ENCODE results near the gene DNM3.

DNM3 gene

DNA sequence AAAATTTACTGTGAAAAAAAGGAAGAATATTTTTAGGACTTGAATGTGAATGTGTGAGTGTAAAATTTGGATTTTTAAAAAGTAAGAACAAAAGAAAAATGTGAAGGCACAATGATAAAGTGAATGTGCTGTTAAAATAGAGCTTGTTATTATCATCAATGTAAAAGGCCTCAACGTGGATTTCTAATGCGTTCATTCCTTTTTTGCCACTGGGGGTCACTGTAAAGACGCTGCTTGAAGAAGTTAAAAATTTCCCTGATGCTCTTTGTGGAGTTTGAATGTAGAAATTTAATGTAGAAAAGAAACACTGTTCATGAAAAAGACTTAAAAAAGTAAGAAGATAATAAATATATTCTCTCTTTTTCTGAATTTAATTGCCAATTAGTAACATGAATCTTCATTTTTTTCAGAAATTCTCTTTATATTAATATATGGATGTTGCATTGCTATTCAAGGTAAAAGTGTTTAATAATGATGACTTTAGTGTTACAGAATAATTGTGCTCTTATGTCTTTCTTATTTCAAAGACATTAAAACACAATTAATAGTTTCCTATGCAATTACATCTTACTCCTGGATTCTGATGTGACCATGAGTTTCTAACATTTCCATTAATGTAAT lies 161.5 kb downstream of the DNM3 start:
- no peak overlapping the region for H3K27ac ChIP-seq (ENCODE audit: extremely low read depth, low read depth, low read length)
- no peaks in the 10 kb centered on the region for H3K4me1 ChIP-seq (ENCODE audit: control insufficient read depth, insufficient read depth, low read length)
- H3K36me3 ChIP-seq (ENCODE audit: control insufficient read depth in 2 of 2, insufficient read depth in 1 of 2, low read length in 2 of 2): no peaks in the 10 kb centered on the region
- CTCF ChIA-PET: interaction anchor here (0.6 to 3.0 kb wide), 46 partner anchors 11 to 1417 kb away, joined by 3 to 31 read pairs (median 4); partner anchors contain the start of genes C1orf105, DNM3, METTL13 and PIGC
- POLR2A ChIA-PET: no interaction called here
- no peak for TF ChIP-seq ZNF394 (tag by site-specific recombination; IDR thresholded peaks at IDR 0.05; ENCODE audit: borderline replicate concordance)
- TF ChIP-seq ZNF654 (tag by site-specific recombination; IDR thresholded peaks at IDR 0.05; ENCODE audit: low read depth): peak; percentile 72
- no peak for TF ChIP-seq ZNF221 (tag by site-specific recombination; IDR thresholded peaks at IDR 0.05; ENCODE audit: borderline replicate concordance)
- TF ChIP-seq PRDM1 (tag by site-specific recombination; IDR thresholded peaks at IDR 0.05): peak; percentile 59
- peak; percentile 20; the same call in 1 of the 2 replicates for TF ChIP-seq ZNF660 (tag by site-specific recombination; IDR thresholded peaks at IDR 0.05)
- no peak overlapping the region for H3K4me3 ChIP-seq (ENCODE audit: low read depth, low read length)
- no peaks in the 10 kb centered on the region for H3K9me3 ChIP-seq (ENCODE audit: control insufficient read depth, insufficient read depth, low read depth, low read length)

DNA sequence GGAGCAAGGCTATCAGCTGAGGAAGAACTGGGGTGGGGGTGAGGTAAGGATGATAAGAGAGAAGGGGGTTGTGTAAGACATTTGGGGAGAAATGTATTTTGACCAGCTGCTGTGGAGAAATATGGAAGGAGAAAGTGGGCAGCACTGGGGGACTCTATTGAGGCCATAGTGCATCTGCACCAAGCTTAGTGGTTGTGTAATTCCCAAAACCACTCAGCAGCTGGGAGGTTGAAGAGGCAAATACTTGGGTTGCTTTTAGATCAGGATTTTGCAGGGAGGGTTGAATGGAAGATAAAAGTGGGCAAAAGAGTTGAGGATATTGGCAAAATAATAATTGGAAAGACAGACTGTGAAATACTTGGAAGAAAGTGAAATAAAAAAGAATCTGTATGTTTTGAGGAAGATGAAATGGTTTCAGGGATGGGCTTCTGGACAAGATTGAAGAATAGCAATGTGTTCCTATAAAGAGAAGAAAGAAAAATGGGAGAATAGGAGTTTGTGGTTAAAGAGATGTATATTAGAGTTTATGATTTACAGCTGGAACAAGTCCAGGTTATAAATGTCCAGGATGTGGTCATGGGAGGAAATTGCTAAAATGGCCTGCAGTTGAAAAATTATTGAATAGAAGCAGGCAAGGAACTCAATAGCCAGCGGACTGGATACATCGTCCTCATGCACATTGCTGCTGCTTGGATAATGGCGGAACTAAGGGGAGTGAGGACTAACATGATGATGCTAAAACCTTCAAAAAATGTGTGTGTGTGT lies 162.7 kb downstream of the DNM3 start:
- Histone ChIP-seq H3K9me3 (ENCODE audit: control insufficient read depth, insufficient read depth, low read depth, low read length) (no peaks in the 10 kb centered on the region), H3K4me3 (ENCODE audit: low read depth, low read length) (no peak overlapping the region), H3K27ac (ENCODE audit: extremely low read depth, low read depth, low read length) (no peak overlapping the region), H3K36me3 (ENCODE audit: control insufficient read depth in 2 of 2, insufficient read depth in 1 of 2, low read length in 2 of 2) (no peaks in the 10 kb centered on the region), H3K4me1 (ENCODE audit: control insufficient read depth, insufficient read depth, low read length) (no peaks in the 10 kb centered on the region)
- ChIA-PET CTCF (interaction anchor here (0.6 to 3.0 kb wide), 13 partner anchors 11 to 711 kb away, joined by 3 to 31 read pairs (median 5); no protein-coding TSS in a partner anchor), POLR2A (no interaction called here)
- TF ChIP-seq HOXA7 (CRISPR knock-in tag; IDR thresholded peaks at IDR 0.05; ENCODE audit: borderline replicate concordance): no peak
- TF ChIP-seq SALL2 (tag by site-specific recombination; IDR thresholded peaks at IDR 0.05; ENCODE audit: borderline replicate concordance): no peak
- TF ChIP-seq, protein P1, sequence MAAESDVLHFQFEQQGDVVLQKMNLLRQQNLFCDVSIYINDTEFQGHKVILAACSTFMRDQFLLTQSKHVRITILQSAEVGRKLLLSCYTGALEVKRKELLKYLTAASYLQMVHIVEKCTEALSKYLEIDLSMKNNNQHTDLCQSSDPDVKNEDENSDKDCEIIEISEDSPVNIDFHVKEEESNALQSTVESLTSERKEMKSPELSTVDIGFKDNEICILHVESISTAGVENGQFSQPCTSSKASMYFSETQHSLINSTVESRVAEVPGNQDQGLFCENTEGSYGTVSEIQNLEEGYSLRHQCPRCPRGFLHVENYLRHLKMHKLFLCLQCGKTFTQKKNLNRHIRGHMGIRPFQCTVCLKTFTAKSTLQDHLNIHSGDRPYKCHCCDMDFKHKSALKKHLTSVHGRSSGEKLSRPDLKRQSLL (tag by site-specific recombination; IDR thresholded peaks at IDR 0.05): no peak
- TF ChIP-seq MYNN (tag by site-specific recombination; IDR thresholded peaks at IDR 0.05; ENCODE audit: borderline replicate concordance): no peak
- no peak for TF ChIP-seq TRIM28 (IDR thresholded peaks at IDR 0.05; ENCODE audit: borderline replicate concordance, low read length)
- TF ChIP-seq ZNF341 (tag by site-specific recombination; IDR thresholded peaks at IDR 0.05; ENCODE audit: low read depth): no peak

DNA sequence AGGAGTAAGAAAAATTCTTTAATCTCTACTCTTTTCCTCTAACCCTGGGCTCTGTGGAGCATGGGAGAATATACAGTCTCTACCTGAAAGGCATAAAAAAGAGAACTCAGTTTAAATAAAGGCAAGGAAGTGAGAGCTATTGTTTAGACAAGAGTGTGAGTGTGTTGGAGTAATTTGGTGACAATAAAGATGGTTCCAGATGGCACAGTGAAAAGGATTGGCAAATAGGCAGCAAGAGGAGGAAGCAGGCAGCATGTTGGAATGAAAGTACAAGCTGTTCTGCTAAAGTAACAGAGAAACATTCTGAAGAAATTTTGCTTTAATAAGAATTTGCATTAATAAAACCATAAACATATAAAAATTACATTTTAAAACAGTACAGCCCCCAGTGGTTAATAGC lies 163.4 kb downstream of the DNM3 start:
- no peak for TF ChIP-seq ZNF169 (tag by site-specific recombination; IDR thresholded peaks at IDR 0.05)
- no peak for TF ChIP-seq ZNF76 (tag by site-specific recombination; IDR thresholded peaks at IDR 0.05; ENCODE audit: borderline replicate concordance, low read depth)
- TF ChIP-seq MZF1 (tag by site-specific recombination; IDR thresholded peaks at IDR 0.05; ENCODE audit: borderline replicate concordance): no peak
- TF ChIP-seq OVOL3 (tag by site-specific recombination; IDR thresholded peaks at IDR 0.05): no peak
- no peak for TF ChIP-seq YY2 (tag by site-specific recombination; IDR thresholded peaks at IDR 0.05)
- no peak for TF ChIP-seq TCF7L2 (IDR thresholded peaks at IDR 0.05; ENCODE audit: borderline replicate concordance, low read depth, low read length)
- TF ChIP-seq KLF9 (tag by site-specific recombination; IDR thresholded peaks at IDR 0.05; ENCODE audit: low read depth): no peak
- TF ChIP-seq, protein P2, sequence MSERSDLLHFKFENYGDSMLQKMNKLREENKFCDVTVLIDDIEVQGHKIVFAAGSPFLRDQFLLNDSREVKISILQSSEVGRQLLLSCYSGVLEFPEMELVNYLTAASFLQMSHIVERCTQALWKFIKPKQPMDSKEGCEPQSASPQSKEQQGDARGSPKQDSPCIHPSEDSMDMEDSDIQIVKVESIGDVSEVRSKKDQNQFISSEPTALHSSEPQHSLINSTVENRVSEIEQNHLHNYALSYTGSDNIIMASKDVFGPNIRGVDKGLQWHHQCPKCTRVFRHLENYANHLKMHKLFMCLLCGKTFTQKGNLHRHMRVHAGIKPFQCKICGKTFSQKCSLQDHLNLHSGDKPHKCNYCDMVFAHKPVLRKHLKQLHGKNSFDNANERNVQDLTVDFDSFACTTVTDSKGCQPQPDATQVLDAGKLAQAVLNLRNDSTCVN (tag by site-specific recombination; optimal IDR thresholded peaks at IDR 0.05): no peak
- no peak for TF ChIP-seq ZSCAN16 (tag by site-specific recombination; IDR thresholded peaks at IDR 0.05)
- no peak overlapping the region for H3K4me3 ChIP-seq (ENCODE audit: low read depth, low read length)
- no peak overlapping the region for H3K27ac ChIP-seq (ENCODE audit: extremely low read depth, low read depth, low read length)
- H3K36me3 ChIP-seq (ENCODE audit: control insufficient read depth in 2 of 2, insufficient read depth in 1 of 2, low read length in 2 of 2): no peaks in the 10 kb centered on the region
- ChIA-PET CTCF (interaction anchor here (1.2 to 3.0 kb wide), 3 partner anchors 18 to 204 kb away, joined by 3 to 31 read pairs (median 6); no protein-coding TSS in a partner anchor), POLR2A (no interaction called here)
- no peaks in the 10 kb centered on the region for H3K9me3 ChIP-seq (ENCODE audit: control insufficient read depth, insufficient read depth, low read depth, low read length)
- H3K4me1 ChIP-seq (ENCODE audit: control insufficient read depth, insufficient read depth, low read length): no peaks in the 10 kb centered on the region
